ENCODE results near the gene MPC2. TPM values are rescaled to one million over a fixed set of nuclear protein-coding genes. Genes with fewer than 3 reads are reported as not detected.

MPC2 gene
- total RNA-seq, 1 experiment from 2014 or later, result 56.2 TPM

- intact Hi-C loops (cut with micrococcal nuclease; ENCODE audit: unreplicated experiment), result no loop called here
- no peak for DNase-seq (ENCODE audit: low spot score)
- ChIA-PET CTCF (no interaction called here), POLR2A (ENCODE audit: low non-redundant PET) (no interaction called here)
- no peak for TF ChIP-seq EZH2 (IDR thresholded peaks at IDR 0.05; ENCODE audit: borderline replicate concordance, low read depth, low read length, poor library complexity, severe bottlenecking)
- TF ChIP-seq CTCF (conservative IDR thresholded peaks at IDR 0.05; ENCODE audit: low read depth, low read length), result no peak
- no peaks in the 10 kb centered on the region for H3K27me3 ChIP-seq (replicated peaks; ENCODE audit: insufficient read depth, low read depth, low read length, poor library complexity)
- no peak overlapping the region for H3K27ac ChIP-seq (ENCODE audit: low read depth, low read length, poor library complexity, severe bottlenecking)
- H3K9me3 ChIP-seq (ENCODE audit: low read depth, low read length, poor library complexity, severe bottlenecking), result no peaks in the 10 kb centered on the region
- no TSS peak for BruUV-seq (replicated peaks)
- peaks cover 3% of the 10 kb centered on the region for H3K4me1 ChIP-seq (ENCODE audit: insufficient read depth, low read length, poor library complexity, severe bottlenecking)
- H3K36me3 ChIP-seq (ENCODE audit: insufficient read depth, low read length, poor library complexity, severe bottlenecking), result no peaks in the 10 kb centered on the region
- no peak overlapping the region for H3K4me3 ChIP-seq (ENCODE audit: low read depth, low read length, poor library complexity, severe bottlenecking)
Observed at GRCh38 chr1:167928457-167928852, 8.4 kb downstream of the MPC2 start.

GRCh38 chr1:167927046-167927754 is 9.7 kb downstream of the MPC2 start:
- TF ChIP-seq CTCF (conservative IDR thresholded peaks at IDR 0.05; ENCODE audit: low read depth, low read length) (no peak), EZH2 (IDR thresholded peaks at IDR 0.05; ENCODE audit: borderline replicate concordance, low read depth, low read length, poor library complexity, severe bottlenecking) (no peak)
- CTCF ChIA-PET, result no interaction called here
- DNase-seq (ENCODE audit: low spot score), result no peak
- POLR2A ChIA-PET (ENCODE audit: low non-redundant PET), result no interaction called here
- intact Hi-C loops (cut with micrococcal nuclease; ENCODE audit: unreplicated experiment), result no loop called here
- H3K4me3 ChIP-seq (ENCODE audit: low read depth, low read length, poor library complexity, severe bottlenecking), result no peak overlapping the region
- BruUV-seq (replicated peaks), result no TSS peak
- peaks cover 3% of the 10 kb centered on the region for H3K4me1 ChIP-seq (ENCODE audit: insufficient read depth, low read length, poor library complexity, severe bottlenecking)
- no peaks in the 10 kb centered on the region for H3K36me3 ChIP-seq (ENCODE audit: insufficient read depth, low read length, poor library complexity, severe bottlenecking)
- H3K27me3 ChIP-seq (replicated peaks; ENCODE audit: insufficient read depth, low read depth, low read length, poor library complexity), result no peaks in the 10 kb centered on the region
- no peak overlapping the region for H3K27ac ChIP-seq (ENCODE audit: low read depth, low read length, poor library complexity, severe bottlenecking)
- no peaks in the 10 kb centered on the region for H3K9me3 ChIP-seq (ENCODE audit: low read depth, low read length, poor library complexity, severe bottlenecking)

- H3K4me1 ChIP-seq (ENCODE audit: insufficient read depth, low read length, poor library complexity, severe bottlenecking), result peaks cover 3% of the 10 kb centered on the region
- no peak overlapping the region for H3K4me3 ChIP-seq (ENCODE audit: low read depth, low read length, poor library complexity, severe bottlenecking)
- ChIA-PET CTCF (no interaction called here), POLR2A (ENCODE audit: low non-redundant PET) (interaction anchor here (1.1 kb wide), 1 partner anchor 72 kb away, joined by 6 read pairs; no protein-coding TSS in a partner anchor)
- DNase-seq (ENCODE audit: low spot score), result no peak
- H3K27me3 ChIP-seq (replicated peaks; ENCODE audit: insufficient read depth, low read depth, low read length, poor library complexity), result no peaks in the 10 kb centered on the region
- BruUV-seq (replicated peaks), result no TSS peak
- H3K9me3 ChIP-seq (ENCODE audit: low read depth, low read length, poor library complexity, severe bottlenecking), result no peaks in the 10 kb centered on the region
- no peak overlapping the region for H3K27ac ChIP-seq (ENCODE audit: low read depth, low read length, poor library complexity, severe bottlenecking)
- TF ChIP-seq EZH2 (IDR thresholded peaks at IDR 0.05; ENCODE audit: borderline replicate concordance, low read depth, low read length, poor library complexity, severe bottlenecking) (no peak), CTCF (conservative IDR thresholded peaks at IDR 0.05; ENCODE audit: low read depth, low read length) (no peak)
- H3K36me3 ChIP-seq (ENCODE audit: insufficient read depth, low read length, poor library complexity, severe bottlenecking), result no peaks in the 10 kb centered on the region
- intact Hi-C loops (cut with micrococcal nuclease; ENCODE audit: unreplicated experiment), result no loop called here
Observed at GRCh38 chr1:167926486-167926997, 10.3 kb downstream of the MPC2 start.
